GM19328 (cell line): ENCODE data around the gene MAPK8IP2.
"Not testable (repeated sequence)": the region's sequence is repeated elsewhere in the genome, so short reads cannot be mapped to it uniquely, and the experiment has no call there.

Source experiments
- ATAC-seq: cut with Tn5 transposase; IDR thresholded peaks from one replicate; pipeline ENCODE4 v1.9.1; 2021; ENCODE audit warnings: mild to moderate bottlenecking, moderate library complexity; ENCODE audit not compliant: unreplicated experiment

The MAPK8IP2 gene

DNA sequence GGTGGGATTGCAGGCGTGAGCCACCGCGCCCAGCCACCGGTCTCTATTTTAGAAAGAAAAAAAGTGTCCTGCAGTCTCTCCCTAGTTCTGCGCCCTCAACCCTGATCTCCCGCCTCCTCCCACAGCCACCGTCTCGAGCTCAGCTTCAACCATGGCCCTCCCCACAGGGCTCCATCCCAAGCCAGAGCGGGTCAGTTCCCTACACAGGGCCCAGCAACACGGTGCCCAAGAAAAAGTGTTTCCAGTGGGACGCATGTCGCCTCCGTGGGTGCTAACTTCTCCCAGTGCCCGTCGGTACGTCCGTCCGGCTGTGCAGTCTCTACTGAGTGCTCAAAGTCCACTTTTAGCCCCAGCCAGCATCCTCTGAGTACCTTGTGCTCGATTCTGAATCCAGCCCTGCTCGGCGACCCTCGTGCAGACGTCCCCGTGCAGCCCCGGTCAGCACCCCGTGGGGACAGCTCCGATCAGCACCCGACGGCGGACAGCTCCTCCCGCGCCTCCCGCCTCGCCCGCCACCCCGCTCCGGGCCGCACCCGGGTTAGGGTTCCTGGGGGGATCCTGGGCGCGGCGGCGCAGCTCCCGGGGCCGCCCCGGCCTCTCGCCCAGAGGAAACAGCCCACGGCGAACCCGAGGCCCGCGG is 657 bp upstream of the MAPK8IP2 start:
- ATAC-seq = no peak

DNA sequence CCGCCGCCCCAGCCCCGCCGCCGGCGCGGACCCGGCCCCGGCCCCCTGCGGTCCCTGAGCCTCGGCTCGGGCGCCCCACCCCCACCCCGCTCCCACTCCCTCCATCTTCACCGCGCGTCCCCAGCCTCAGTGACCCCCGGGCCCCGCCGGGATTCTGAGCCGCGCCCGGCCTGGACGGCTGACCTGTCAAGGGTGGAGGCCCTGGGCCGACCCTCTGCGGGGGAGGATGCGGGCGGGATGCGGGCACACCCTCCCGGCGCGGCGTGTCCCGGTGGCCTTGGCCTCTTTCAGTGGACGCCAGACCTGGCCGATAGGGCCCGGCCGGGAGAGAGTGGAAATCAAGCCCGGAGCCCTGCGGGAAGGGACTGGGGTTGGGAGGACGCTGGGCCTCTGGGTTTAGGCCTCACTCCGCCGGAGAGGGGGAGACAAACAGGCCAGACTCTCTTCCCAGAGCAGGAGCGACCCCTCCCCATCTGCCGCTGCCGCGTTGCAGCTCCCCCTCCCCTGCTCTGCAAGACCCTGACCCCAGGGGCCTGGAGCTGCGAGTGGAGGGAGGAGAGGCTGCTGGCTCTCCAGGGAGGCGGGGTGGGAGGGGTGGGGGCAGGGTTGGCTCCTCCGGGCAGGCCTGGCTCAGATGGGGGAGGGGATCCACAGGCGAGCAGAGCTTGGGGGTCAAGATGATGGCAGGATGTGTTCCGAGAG is 525 bp downstream of the MAPK8IP2 start:
- no peak for ATAC-seq

DNA sequence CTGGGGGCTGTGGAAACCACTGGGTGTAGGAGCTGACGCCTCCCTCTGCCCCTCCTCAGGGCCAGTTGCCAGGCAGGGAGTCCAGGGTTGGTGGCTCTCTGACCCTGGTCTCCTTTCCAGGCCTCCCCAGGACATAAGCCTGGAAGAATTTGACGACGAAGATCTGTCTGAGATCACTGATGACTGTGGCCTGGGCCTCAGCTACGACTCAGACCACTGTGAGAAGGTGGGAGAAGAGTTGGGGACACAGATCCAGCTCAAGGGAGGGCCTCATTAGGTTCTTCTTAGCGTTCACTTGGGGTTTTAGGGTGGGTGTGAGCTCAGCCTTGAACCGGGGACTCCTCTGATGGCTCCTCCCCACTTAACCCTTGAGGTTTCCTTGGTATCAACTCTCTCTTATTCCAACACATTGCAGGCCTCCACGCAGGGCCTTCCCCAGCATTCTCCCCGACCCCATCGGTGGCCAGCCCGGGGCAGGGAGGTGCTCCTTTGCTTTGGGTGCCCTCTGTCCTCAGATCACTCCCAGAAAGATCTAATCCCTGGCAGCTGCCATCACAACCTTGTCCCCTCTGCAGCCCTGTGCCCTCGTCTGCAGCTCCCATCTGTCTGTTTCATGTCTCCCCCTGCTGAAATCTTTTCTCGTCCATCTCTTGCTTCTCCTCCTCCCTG is 1.2 kb downstream of the MAPK8IP2 start:
- no peak for ATAC-seq

DNA sequence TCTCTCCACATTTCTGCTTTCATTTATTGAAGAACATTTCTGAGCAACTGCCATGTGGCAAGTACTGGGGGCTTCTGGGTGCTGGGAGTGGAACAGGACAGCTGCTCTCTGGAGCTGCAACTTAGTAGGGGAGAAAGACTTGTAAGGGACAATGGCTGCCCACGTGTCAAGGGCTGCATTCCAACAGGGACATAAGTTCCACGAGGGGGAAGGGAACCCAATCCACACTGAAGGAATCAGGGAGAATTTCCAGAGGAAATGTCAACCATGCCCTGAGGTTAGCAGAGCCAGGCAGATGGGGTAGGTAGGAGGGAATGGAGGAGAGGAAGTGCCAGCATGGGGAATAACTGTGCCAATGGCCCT is 1.7 kb downstream of the MAPK8IP2 start:
- no peak for ATAC-seq

DNA sequence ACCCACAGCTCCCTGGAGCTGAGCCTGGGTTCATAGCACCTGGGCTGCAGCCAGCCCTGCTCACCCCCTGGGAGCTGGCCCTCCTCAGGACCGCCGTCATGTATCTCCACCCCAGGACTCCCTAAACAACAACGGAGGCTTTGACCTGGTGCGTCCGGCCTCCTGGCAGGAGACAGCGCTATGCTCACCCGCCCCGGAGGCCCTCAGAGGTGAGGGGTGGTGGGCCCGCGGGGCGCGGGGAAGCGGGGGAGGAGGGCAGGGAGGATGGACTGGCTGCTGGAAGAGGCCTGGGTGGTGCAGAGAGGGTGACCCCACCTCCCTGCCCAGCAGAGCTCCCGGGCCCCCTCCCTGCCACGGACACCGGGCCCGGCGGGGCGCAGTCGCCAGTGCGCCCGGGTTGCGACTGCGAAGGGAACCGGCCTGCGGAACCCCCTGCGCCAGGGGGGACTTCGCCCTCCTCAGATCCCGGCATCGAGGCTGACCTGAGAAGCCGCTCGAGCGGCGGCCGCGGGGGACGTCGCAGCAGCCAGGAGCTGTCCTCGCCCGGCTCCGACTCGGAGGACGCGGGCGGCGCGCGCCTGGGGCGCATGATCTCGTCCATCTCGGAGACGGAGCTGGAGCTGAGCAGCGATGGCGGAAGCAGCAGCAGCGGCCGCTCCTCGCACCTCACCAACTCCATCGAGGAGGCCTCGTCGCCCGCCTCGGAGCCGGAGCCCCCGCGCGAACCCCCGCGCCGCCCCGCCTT is 3.1 kb downstream of the MAPK8IP2 start:
- no peak for ATAC-seq

DNA sequence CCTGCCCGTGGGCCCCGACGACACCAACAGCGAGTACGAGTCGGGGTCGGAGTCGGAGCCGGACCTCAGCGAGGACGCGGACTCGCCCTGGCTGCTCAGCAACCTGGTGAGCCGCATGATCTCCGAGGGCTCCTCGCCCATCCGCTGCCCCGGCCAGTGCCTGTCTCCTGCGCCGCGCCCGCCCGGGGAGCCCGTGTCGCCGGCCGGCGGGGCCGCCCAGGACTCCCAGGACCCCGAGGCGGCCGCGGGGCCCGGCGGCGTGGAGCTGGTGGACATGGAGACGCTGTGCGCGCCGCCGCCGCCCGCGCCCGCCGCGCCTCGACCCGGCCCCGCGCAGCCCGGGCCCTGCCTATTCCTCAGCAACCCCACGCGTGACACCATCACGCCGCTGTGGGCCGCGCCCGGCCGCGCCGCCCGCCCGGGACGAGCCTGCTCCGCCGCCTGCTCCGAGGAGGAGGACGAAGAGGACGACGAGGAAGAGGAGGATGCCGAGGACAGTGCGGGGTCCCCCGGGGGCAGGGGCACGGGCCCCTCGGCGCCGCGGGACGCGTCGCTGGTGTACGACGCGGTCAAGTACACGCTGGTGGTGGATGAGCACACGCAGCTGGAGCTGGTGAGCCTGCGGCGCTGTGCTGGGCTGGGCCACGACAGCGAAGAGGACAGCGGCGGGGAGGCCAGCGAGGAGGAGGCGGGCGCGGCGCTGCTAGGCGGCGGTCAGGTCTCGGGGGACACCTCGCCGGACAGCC is 3.8 kb downstream of the MAPK8IP2 start:
- no peak for ATAC-seq

DNA sequence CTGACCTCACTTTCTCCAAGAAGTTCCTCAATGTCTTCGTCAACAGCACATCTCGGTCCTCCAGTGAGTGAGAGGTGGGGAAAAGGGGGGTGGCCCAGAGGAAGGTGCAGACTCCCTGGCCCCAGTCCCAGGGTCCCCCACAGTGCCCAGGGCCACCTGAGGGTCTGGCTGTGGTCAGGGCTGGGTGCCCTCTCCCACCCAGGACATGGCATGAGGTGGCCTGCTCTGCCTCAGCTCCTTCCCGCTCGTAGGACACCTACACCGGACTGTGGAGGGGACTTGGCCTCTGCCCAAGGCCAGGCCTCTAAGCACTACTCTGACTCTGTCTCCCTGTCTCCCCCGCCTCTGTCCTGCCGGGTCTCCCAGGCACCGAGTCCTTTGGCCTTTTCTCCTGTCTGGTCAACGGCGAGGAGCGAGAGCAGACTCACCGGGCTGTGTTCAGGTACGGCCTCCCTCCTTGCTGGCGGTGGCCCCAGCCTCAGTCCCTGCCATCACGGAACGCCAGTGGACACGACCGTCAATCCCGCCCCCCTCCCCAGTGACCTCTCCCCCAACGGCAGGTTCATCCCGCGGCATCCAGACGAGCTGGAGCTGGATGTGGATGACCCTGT is 4.5 kb downstream of the MAPK8IP2 start:
- no peak for ATAC-seq

DNA sequence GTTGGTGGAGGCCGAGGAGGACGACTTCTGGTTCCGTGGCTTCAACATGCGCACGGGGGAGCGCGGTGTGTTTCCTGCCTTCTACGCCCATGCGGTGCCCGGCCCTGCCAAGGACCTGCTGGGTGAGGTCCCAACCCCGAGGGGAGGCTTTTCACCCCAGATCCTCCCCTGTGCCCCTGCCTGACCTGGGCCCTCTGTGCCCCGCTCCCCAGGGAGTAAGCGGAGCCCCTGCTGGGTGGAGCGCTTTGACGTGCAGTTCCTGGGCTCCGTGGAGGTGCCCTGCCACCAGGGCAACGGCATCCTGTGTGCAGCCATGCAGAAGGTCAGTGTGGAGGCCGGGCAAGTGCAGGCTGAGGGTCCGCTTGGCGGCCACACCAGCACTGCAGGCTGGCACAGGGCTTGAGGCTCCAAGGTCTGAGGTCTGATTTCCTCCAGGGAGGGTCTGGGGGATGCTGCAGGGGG is 5.1 kb downstream of the MAPK8IP2 start:
- no peak for ATAC-seq

DNA sequence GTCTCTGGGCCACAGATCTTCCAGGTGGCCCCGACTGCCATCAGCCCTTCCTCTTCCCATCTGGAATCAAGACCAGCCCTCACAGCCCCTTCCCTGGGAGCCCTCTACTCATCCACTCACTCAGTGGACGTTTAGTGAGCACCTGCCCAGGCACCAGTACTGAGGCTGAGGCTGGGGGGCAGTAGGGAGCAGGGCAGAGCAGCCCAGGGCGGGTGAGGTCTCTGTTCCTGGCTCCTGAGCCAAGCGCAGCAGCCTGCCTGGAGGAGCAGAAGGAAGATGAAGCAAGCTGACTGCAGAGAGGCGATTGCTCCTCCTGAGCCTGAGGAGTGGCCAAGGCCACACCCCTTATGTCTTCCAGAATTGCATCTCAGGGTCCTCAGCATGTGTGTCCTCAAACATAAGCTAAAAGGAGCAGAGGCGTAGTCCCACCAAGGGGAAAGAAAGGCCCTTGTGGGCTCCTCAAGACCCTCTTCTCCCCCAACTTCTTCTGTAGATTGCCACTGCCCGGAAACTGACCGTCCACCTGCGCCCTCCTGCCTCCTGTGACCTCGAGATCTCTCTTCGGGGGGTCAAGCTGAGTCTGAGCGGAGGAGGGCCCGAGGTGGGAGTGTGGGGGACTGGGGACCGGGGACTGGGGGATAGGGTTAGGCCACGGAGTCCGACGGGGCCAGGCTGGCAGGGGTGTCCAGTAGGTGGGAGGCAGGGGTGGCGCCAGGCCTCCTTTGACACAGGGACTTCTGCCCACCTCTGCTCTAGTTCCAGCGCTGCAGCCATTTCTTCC is 5.8 kb downstream of the MAPK8IP2 start:
- ATAC-seq = no peak

DNA sequence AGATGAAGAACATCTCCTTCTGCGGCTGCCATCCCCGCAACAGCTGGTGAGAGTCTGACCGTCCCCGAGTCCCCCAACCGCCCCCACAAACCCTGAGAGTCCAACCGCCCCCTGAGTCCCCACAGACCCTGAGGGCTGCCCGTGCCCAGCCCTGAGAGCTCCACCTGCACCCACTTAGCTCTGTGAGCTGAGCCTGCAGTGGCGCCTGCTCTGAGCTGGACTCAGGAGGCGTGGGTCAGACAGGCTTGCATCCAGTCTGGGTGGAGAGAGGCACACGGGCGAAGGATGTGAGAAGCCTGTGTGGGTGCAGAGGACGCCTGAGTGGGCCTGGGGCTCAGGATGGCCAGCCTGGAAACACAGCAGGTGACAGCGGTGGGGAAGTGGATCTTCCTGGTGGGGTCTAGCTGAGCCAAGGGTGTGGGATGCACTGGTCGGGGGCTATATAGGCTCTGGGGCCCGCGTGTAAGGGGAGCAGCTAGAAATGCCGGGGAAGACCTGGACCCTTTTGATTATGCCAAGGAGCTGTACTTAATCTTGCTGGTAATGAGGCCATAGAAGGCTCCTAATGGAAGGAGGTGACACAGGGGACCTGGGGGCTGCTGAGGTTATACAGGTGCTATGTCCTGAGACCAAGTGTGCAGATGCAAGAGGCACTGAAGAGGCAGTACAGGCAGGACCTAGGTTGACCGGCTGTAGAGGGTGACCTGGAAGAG is 6.5 kb downstream of the MAPK8IP2 start:
- no peak for ATAC-seq

DNA sequence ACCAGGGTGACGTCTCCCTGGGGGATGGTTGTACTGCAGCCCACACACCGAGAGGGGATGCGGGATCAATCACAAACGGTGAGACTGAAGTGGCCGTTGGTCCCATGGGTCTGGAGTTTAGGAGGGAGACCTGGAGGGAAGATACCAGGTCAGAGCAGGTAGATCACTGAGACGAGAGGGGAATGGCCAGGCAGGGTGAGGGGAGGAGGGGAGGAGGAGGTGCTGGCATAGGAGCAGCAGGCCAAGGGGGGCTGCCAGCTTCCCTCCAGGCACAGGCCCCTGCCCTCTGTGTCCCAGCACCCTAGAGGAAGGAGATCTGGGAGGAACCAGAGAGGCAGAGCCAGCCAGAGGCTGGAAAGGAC is 7.0 kb downstream of the MAPK8IP2 start:
- ATAC-seq = no peak

DNA sequence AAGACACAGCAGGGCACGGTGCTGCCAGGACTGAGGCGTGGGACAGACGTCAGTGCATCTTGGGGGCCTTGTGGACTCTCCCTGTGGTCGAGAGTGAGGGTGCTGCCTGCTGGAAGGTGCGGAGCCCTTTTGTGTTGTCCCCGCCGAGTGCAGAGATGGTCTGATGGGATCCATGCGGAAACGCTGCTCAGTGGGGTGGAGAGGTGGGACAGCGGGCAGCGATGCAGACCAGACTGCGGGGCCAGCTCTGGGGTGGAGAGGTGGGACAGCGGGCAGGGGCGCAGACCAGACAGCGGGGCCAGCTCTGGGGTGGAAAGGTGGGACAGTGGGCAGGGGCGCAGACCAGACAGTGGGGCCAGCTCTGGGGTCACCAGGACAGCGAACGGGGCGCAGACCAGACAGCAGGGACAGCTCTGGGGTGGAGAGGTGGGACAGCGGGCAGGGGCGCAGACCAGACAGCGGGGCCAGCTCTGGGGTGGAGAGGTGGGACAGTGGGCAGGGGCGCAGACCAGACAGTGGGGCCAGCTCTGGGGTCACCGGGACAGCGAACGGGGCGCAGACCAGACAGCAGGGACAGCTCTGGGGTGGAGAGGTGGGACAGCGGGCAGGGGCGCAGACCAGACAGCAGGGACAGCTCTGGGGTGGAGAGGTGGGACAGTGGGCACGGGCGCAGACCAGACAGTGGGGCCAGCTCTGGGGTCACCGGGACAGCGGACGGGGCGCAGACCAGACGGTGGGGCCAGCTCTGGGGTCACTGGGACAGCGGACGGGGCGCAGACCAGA is 7.7 kb downstream of the MAPK8IP2 start:
- not testable (repeated sequence) for ATAC-seq

DNA sequence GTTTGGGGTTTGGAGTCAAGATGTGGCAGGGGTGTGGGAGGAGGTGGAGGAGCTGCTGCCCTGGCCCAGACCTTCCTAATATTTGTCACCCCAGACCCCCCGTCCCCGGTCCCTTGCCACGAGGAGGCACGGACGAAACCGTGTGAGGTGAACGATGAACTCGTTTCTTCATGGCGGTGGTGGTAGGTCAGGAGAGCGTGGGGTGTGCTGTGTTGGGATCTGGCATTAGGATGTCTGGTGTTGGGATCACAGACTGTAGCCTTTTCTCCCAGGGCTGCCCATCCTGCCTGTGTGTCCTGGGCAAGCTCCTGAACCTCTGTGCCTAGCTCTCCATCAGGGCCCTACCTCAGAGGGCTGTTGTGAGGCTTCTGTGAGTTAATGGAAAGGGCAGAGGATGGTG is 8.4 kb downstream of the MAPK8IP2 start:
- no peak for ATAC-seq

DNA sequence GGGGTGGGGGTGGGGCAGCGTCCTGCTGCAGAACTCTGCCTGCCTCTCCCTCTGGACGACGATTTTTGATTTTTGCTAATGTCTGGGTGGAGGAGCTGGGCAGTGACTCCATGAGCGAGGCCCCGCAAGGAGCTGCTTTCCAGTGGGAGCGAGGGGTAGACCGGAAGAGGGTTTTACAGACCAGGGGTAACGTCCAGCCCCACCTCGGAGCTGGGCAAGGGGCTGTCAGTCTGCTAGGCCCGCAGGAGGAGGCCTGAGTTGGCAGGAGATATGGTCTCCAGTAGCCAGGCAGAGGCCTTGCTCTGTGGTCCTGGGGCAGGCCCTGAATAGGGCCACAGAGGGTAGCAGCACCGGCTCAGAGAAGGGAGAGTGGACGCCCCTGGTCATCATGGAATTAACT is 9.0 kb downstream of the MAPK8IP2 start:
- no peak for ATAC-seq

DNA sequence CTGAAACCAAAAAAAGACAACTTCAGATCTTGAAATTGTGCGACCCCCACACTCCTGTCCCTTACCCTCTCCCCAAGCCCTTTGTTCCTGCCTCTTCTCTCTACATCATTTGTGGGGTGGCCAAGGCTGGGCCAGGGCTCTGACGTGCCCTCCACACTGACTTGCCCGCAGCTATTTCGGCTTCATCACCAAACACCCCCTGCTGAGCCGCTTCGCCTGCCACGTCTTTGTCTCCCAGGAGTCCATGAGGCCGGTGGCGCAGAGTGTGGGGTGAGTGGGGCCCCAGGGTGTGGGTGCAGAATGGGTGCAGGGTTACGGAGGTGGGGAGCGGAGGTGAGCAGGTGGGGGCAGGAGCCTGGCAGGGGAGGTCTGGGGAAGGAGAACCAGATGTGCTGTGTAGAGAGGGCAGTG is 9.5 kb downstream of the MAPK8IP2 start:
- no peak for ATAC-seq

DNA sequence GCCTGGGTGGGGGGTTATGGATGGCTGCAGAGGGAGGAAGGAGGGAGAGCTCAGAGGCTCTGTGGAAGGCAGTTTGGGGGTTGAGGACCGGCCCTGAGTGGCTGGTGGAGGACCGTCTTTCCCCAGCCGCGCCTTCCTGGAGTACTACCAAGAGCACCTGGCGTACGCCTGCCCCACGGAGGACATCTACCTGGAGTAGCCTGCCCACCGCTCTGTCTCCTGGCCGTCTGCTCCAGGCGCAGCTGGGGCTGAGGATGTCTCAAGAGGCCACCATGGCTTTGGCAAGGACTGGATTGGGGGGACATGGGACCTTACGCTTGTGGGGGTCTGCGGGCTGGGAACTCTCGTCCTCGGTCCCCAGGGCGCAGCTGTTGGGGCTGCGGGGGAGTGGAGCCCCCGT is 10.0 kb downstream of the MAPK8IP2 start:
- no peak for ATAC-seq

DNA sequence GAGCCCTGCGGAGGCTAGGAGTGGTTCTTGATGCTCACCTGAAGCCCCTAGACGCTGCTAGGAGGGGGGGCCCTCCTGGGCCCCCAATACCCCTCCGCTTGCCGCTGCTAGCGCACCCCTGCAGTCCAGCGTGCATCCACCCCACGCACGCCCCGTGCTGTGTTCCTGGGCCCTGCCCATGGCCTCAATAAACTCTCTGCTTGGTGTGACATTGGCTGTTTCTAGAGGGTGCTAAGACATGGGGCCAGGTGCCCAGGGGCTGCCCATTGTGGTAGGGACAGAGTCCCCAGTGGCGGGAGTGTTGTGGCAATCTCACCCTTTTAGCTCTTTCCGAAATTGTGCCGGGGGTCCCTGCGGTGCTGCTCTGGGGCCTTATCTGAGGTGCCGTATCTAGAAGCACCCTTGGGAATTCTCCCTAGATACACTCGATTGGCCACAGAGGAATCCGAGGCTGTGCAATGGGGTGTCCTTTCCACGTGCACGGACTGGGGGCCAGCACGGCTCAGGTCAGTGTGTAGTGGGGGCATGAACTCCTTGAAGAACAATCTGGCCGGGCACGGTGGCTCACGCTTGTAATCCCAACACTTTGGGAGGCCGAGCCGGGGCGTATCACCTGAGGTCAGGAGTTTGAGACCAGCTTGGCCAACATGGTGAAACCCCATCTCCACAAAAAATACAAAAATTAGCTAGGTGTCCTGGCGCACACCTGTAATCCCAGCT is 10.9 kb downstream of the MAPK8IP2 start:
- ATAC-seq = no peak

DNA sequence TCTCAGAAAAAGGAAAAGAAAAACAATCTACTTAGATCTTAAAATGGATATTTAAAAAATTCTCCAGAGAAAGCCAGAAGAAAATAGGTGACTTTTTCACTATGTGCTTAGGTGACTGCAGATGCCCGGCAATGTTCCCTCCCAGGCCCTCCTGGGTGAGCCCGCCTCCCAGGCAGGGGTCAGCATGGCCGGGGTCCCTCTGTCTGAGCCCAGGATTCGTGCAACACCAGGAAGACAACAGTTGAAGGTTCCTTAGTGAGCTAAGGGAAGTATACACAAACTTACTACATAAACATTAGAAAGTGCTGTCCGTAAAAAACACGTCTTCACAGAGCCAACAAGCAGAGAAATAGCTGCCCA is 11.6 kb downstream of the MAPK8IP2 start:
- ATAC-seq = no peak
